Measurements from ENCODE around the gene OR6N1.
A peak's percentile ranks its signal among the peaks of the same experiment; 100 is the strongest.

Gene OR6N1, protein sequence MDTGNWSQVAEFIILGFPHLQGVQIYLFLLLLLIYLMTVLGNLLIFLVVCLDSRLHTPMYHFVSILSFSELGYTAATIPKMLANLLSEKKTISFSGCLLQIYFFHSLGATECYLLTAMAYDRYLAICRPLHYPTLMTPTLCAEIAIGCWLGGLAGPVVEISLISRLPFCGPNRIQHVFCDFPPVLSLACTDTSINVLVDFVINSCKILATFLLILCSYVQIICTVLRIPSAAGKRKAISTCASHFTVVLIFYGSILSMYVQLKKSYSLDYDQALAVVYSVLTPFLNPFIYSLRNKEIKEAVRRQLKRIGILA

DNA sequence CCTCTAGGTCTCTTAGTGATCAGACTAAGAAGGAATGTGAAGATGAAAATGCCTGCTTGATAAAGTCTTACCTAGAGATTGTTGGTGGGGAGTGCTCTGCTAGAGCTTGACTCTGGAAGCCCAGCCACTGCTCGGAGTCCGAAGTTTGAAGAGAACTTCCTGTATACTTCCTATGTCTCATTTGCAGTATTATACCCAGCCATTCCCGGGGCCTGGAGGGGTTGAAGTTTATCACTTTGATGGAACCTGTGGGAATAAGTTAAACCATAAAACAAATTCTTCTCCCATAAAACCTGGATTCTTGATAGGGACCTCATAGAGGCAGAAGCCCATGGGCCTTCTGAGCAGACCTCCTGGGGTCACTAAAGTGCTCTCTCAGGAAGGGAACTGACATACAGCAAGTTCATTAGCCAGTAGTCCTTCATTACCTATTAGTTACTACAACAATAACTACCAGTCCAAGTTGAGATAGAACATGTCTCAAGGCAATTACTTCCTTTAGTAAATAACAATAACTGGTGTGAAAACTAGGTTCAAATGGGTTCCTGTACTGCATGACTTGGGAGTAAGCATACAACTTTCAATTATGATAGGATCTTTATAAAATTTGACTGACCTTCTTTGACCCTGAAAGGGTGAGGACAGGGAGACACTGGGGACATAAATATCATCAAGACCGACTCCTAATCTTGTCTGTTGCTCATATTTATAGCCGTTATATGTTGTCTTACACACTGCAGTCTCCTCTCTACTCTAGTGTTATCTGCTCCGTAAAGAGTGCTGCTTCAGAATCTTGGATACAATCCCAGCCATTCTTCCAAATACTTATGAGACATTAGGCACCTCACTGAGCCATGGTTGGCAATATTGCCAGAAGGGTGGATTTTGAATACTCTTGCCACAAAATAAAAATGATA, at the start of gene OR6N1:
Gene OR6N1, minus strand, starts transcription at position 246 of the 917 bp plus-strand sequence. CDS start 5,513 bp downstream, outside the sequence.
- H3K4me3 Mint-ChIP-seq: no peak within 1 kb of the TSS
- H3K4me1 Mint-ChIP-seq (ENCODE audit: low read depth): no peaks in the 10 kb centered on the region
- H3K27ac Mint-ChIP-seq: no peak within 1 kb of the TSS
- H3K9me3 Mint-ChIP-seq: no peaks in the 10 kb centered on the region
- no peaks in the 10 kb centered on the region for H3K36me3 Mint-ChIP-seq (ENCODE audit: low read depth)
- intact Hi-C loops (cut with micrococcal nuclease): no loop called here
- no peaks in the 10 kb centered on the region for H3K27me3 Mint-ChIP-seq

DNA sequence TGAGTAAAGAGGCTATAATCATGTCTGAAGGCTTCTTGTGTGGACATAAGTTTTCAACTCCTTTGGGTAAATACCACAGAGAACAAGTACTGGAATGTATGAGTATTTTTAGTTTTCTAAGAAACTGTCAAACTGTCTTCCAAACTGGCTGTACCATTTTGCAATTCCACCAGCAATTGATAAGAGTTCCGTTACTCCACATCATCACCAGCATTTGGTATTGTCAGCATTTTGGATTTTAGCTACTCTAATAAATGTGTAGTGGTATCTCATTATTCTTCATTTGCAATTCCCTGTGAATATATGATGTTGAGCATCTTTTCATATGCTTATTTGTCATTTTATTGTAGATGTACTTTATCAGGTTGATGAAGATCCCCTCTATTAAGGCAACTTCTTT, 49.7 kb upstream of the OR6N1 start:
- H3K36me3 Mint-ChIP-seq (ENCODE audit: low read depth): no peaks in the 10 kb centered on the region
- peaks cover 49% of the 10 kb centered on the region for H3K4me1 Mint-ChIP-seq (ENCODE audit: low read depth)
- no peak overlapping the region for H3K27ac Mint-ChIP-seq
- H3K27me3 Mint-ChIP-seq: no peaks in the 10 kb centered on the region
- H3K9me3 Mint-ChIP-seq: no peaks in the 10 kb centered on the region
- H3K4me3 Mint-ChIP-seq: no peak overlapping the region
- intact Hi-C loops (cut with micrococcal nuclease): no loop called here

DNA sequence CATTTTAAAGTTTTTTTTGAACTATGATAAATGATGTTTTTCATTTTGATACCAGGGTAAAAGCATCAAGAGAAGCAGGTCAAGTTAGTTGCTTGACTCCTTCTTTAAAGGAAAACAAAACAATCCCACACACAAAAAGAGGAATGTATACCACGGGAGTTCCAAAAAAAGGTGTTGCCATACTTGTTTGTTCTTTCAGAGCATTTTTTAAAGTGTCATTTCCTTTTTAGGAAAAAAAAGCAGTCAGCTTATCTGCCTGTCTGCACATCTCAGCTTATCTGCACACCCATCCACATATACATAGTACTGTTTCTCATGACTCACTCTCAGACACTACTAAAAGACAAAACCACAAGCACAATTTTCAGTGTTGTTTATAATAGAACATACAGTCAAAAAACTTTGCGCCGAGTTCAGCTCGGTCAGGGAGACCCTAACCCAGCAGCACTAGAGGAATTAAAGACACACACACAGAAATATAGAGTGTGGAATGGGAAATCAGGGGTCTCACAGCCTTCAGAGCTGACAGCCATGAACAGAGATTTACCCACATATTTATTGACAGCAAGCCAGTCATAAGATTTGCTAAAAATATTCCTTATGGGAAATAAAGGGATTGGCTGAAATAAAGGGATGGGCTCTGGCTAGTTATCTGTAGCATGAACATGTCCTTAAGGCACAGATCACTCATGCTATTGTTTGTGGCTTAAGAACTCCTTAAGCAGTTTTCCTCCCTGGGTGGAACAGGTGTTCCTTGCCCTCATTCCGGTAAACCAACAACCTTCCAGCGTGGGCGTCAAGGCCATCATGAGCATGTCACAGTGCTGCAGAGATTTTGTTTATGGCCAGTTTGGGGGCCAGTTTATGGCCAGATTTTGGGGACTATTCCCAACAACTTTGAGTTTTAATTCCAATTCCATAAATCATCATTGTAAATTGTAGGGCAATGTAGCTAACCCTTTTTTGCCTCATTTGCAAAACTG, 47.8 kb upstream of the OR6N1 start:
- H3K4me1 Mint-ChIP-seq (ENCODE audit: low read depth): peaks cover 52% of the 10 kb centered on the region
- intact Hi-C loops (cut with micrococcal nuclease): loop anchor here (10.0 kb wide), 1 partner anchor 255 kb away; the partner anchor contains the start of gene AIM2

DNA sequence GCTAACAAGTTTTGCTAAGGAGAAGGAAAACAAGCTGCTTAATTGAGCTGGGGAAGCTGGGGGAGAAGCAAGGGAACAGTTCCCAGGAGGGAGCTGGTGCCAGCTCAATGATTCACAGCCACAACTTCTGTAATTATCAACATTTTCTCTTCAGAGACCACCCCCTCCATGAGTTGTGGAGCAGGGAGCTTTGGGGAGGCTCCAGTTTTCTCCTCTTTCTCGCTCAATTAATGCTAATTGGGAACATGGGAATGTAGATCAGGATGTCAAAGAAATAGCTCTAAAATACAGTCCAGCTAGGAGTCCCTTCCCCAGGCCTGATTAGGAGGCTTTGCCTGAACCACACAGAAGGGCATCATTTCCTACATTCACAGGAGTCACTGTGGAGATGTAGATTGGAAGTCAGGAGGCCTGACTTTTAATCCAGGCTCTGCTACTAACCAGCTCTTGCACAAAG, 47.0 kb upstream of the OR6N1 start:
- H3K27ac Mint-ChIP-seq: peak overlapping the region; percentile 82
- H3K9me3 Mint-ChIP-seq: no peaks in the 10 kb centered on the region
- H3K4me3 Mint-ChIP-seq: no peak overlapping the region
- intact Hi-C loops (cut with micrococcal nuclease): loop anchor here (10.0 kb wide), 1 partner anchor 256 kb away; the partner anchor contains the start of gene AIM2
- no peaks in the 10 kb centered on the region for H3K36me3 Mint-ChIP-seq (ENCODE audit: low read depth)
- H3K4me1 Mint-ChIP-seq (ENCODE audit: low read depth): peaks cover 53% of the 10 kb centered on the region
- H3K27me3 Mint-ChIP-seq: no peaks in the 10 kb centered on the region

More for the DNA sequence above, 47.8 kb upstream of the OR6N1 start:
- peak overlapping the region; percentile 82 for H3K27ac Mint-ChIP-seq
- no peak overlapping the region for H3K4me3 Mint-ChIP-seq
- no peaks in the 10 kb centered on the region for H3K27me3 Mint-ChIP-seq
- no peaks in the 10 kb centered on the region for H3K9me3 Mint-ChIP-seq
- no peaks in the 10 kb centered on the region for H3K36me3 Mint-ChIP-seq (ENCODE audit: low read depth)

- H3K27ac Mint-ChIP-seq: peak overlapping the region; percentile 82
Observed at GRCh38 chr1:158818560-158818959, 46.6 kb upstream of the OR6N1 start.

DNA sequence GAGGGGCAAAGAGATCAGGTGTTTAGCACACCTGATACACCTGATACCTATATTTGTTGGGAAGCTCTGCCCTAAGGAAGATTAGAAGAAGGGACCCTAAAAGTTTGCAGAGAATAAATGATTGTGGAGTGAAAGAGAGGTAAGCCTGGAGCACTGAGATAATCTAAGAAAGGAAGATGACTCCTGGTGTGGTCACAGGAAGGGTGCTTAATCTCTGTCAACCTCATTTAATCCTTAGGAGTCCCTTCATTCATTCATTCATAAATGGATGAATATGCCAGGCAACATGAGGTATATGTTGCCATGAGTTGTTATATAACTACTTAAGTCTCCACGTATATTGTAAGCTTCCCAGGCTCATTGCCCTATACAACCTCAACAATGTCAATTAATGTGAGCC, 43.0 kb upstream of the OR6N1 start:
- no peak overlapping the region for H3K27ac Mint-ChIP-seq
- no peak overlapping the region for H3K4me3 Mint-ChIP-seq
- peaks cover 68% of the 10 kb centered on the region for H3K4me1 Mint-ChIP-seq (ENCODE audit: low read depth)
- H3K36me3 Mint-ChIP-seq (ENCODE audit: low read depth): no peaks in the 10 kb centered on the region
- no peaks in the 10 kb centered on the region for H3K27me3 Mint-ChIP-seq
- intact Hi-C loops (cut with micrococcal nuclease): loop anchor here (10.0 kb wide), 1 partner anchor 260 kb away; the partner anchor contains the start of gene AIM2
- no peaks in the 10 kb centered on the region for H3K9me3 Mint-ChIP-seq

More at GRCh38 chr1:158818560-158818959, 46.6 kb upstream of the OR6N1 start:
- Mint-ChIP-seq H3K4me3 (no peak overlapping the region), H3K36me3 (ENCODE audit: low read depth) (no peaks in the 10 kb centered on the region), H3K9me3 (no peaks in the 10 kb centered on the region), H3K27me3 (no peaks in the 10 kb centered on the region), H3K4me1 (ENCODE audit: low read depth) (peaks cover 53% of the 10 kb centered on the region)
- intact Hi-C loops (cut with micrococcal nuclease): loop anchor here (10.0 kb wide), 1 partner anchor 256 kb away; the partner anchor contains the start of gene AIM2

DNA sequence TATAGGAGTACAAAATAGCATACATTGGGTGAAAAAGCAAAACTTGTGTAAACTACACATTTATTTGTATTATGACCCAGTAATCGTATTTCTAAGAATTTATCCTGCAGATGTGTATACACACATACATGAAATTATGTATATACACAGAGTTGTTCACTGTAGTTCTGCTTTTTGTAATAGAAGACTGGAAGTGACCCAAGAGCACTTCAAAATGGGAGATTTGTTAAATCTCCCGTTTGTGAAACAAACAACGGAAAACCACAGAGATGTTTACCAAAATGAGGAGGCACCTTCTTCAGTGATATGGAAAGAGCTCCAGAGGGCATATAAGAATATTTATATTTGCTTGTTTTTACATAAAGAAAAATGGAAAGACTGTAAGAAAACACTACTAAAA, 41.2 kb upstream of the OR6N1 start:
- Mint-ChIP-seq H3K36me3 (ENCODE audit: low read depth) (no peaks in the 10 kb centered on the region), H3K27me3 (no peaks in the 10 kb centered on the region), H3K9me3 (no peaks in the 10 kb centered on the region), H3K27ac (peak overlapping the region; percentile 81), H3K4me3 (peak overlapping the region; percentile 17), H3K4me1 (ENCODE audit: low read depth) (peaks cover 67% of the 10 kb centered on the region)
- intact Hi-C loops (cut with micrococcal nuclease): loop anchor here (10.0 kb wide), 1 partner anchor 262 kb away; the partner anchor contains the start of gene AIM2

- Mint-ChIP-seq H3K9me3 (no peaks in the 10 kb centered on the region), H3K4me1 (ENCODE audit: low read depth) (peaks cover 66% of the 10 kb centered on the region), H3K27me3 (no peaks in the 10 kb centered on the region), H3K27ac (peak overlapping the region; percentile 90), H3K36me3 (ENCODE audit: low read depth) (no peaks in the 10 kb centered on the region), H3K4me3 (no peak overlapping the region)
- intact Hi-C loops (cut with micrococcal nuclease): loop anchor here (10.0 kb wide), 1 partner anchor 262 kb away; the partner anchor contains the start of gene AIM2
Observed at GRCh38 chr1:158812336-158812735, 40.3 kb upstream of the OR6N1 start.

GRCh38 chr1:158810311-158810710, 38.3 kb upstream of the OR6N1 start:
- Mint-ChIP-seq H3K36me3 (ENCODE audit: low read depth) (no peaks in the 10 kb centered on the region), H3K27me3 (no peaks in the 10 kb centered on the region), H3K9me3 (no peaks in the 10 kb centered on the region), H3K4me1 (ENCODE audit: low read depth) (peaks cover 78% of the 10 kb centered on the region), H3K4me3 (peak overlapping the region; percentile 55), H3K27ac (peak overlapping the region; percentile 90)
- intact Hi-C loops (cut with micrococcal nuclease): loop anchor here (10.0 kb wide), 1 partner anchor 264 kb away; the partner anchor contains the start of gene AIM2

DNA sequence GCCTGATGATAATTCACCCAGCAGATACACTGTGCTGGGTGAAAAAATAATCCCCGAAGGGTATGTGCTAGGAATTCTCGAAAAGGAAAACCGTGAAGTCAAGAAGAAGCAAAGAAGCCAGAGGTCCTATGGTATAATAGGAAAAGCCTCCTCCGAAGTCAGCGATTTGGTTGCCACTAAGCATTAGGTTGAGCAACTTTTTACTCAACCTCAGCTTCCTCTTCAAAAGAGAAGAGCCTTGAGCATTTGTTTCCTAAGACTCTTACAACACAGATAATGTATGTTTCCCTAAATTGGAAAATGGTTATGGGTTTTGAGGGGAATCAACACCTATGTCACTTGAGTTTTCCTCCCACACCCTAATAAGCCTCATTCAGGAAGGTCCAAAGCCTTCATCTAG, 37.9 kb upstream of the OR6N1 start:
- Mint-ChIP-seq H3K27me3 (no peaks in the 10 kb centered on the region), H3K4me3 (peak overlapping the region; percentile 69), H3K4me1 (ENCODE audit: low read depth) (peaks cover 76% of the 10 kb centered on the region), H3K36me3 (ENCODE audit: low read depth) (no peaks in the 10 kb centered on the region), H3K27ac (peak overlapping the region; percentile 90), H3K9me3 (no peaks in the 10 kb centered on the region)
- intact Hi-C loops (cut with micrococcal nuclease): loop anchor here (10.0 kb wide), 1 partner anchor 265 kb away; the partner anchor contains the start of gene AIM2

DNA sequence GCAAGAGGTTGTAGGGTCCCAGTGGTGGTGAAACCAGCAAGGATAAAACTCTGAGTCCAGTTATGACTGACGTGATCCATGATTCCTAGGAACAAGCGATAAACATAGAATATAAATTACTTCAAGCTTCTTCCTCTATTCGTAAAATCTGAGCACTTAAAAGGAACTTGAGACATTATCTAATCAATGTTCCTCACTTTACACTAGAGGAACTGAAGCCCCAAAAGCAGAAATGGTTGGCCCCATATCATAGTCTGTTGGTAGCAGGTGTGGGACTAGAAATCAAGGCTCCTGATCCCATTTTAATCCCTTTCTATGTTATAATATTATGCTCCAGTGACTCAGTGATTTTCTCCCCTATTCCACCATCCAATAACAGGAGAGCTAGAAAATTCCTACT, 37.3 kb upstream of the OR6N1 start:
- H3K27ac Mint-ChIP-seq: peak overlapping the region; percentile 90
- H3K27me3 Mint-ChIP-seq: no peaks in the 10 kb centered on the region
- intact Hi-C loops (cut with micrococcal nuclease): no loop called here

GRCh38 chr1:158806916-158807536, 35.0 kb upstream of the OR6N1 start:
- no peak overlapping the region for H3K4me3 Mint-ChIP-seq
- peaks cover 82% of the 10 kb centered on the region for H3K4me1 Mint-ChIP-seq (ENCODE audit: low read depth)
- intact Hi-C loops (cut with micrococcal nuclease): no loop called here
- H3K27ac Mint-ChIP-seq: no peak overlapping the region
- H3K9me3 Mint-ChIP-seq: no peaks in the 10 kb centered on the region
- no peaks in the 10 kb centered on the region for H3K27me3 Mint-ChIP-seq
- no peaks in the 10 kb centered on the region for H3K36me3 Mint-ChIP-seq (ENCODE audit: low read depth)

More for the DNA sequence above, 37.3 kb upstream of the OR6N1 start:
- H3K9me3 Mint-ChIP-seq: no peaks in the 10 kb centered on the region
- H3K4me1 Mint-ChIP-seq (ENCODE audit: low read depth): peaks cover 74% of the 10 kb centered on the region
- H3K36me3 Mint-ChIP-seq (ENCODE audit: low read depth): no peaks in the 10 kb centered on the region
- peak overlapping the region; percentile 69 for H3K4me3 Mint-ChIP-seq

All from dendritic cell treated with granulocyte-macrophage colony-stimulating factor and Interleukin-4, amounts not matched to agents 40 ng/mL and 50 ng/mL, for 4 days (primary cell).